HG02852 (cell line): ENCODE measurements around the gene PCDHGC4.

Source experiments
- ATAC-seq: cut with Tn5 transposase; IDR thresholded peaks from one replicate; pipeline ENCODE4 v1.9.1; 2021; ENCODE audit warnings: mild to moderate bottlenecking, moderate library complexity; ENCODE audit not compliant: unreplicated experiment

Gene PCDHGC4

DNA sequence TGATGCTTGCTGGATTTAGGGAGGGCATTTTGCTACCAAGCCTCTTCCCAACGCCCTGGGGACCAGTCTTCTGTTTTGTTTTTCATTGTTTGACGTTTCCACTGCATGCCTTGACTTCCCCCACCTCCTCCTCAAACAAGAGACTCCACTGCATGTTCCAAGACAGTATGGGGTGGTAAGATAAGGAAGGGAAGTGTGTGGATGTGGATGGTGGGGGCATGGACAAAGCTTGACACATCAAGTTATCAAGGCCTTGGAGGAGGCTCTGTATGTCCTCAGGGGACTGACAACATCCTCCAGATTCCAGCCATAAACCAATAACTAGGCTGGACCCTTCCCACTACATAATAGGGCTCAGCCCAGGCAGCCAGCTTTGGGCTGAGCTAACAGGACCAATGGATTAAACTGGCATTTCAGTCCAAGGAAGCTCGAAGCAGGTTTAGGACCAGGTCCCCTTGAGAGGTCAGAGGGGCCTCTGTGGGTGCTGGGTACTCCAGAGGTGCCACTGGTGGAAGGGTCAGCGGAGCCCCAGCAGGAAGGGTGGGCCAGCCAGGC, 27.0 kb downstream of the PCDHGC4 start:
- ATAC-seq: no peak

DNA sequence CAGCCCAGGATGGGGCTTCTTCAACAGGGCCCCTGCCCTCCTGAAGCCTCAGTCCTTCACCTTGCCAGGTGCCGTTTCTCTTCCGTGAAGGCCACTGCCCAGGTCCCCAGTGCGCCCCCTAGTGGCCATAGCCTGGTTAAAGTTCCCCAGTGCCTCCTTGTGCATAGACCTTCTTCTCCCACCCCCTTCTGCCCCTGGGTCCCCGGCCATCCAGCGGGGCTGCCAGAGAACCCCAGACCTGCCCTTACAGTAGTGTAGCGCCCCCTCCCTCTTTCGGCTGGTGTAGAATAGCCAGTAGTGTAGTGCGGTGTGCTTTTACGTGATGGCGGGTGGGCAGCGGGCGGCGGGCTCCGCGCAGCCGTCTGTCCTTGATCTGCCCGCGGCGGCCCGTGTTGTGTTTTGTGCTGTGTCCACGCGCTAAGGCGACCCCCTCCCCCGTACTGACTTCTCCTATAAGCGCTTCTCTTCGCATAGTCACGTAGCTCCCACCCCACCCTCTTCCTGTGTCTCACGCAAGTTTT, 27.6 kb downstream of the PCDHGC4 start:
- ATAC-seq: no peak

DNA sequence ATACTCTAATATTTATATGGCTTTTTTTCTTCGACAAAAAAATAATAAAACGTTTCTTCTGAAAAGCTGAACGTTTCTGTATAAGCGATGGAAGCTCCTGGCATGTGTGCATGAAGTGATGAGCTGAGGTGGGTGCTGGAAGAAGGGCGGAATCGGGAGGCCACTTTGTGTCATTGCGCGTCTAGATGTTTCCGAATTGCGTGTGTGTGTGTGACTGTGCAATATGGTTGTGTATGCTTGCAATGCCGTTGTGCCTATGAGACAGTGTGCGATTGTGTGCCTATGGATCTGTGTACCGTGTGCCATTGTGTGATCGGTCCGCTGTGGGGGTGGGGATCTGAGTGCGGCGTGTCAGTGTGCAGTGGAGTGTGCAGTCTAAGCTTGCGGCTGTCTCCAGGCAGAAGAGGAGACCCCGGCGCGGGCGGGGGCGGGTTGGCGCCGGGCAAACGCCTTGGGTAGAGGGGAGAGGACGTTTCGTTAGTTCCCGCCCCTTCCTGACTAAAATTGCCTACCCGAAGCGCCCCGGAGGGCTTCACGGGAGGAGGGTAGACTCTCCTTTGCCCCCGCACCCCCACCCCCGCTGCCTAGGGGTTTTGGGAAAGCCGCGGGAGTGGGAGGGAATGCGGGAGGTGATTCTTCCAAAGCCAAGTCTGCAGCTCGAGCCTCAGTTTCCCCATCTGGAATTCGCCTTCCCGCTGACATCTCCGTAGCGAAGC, 28.2 kb downstream of the PCDHGC4 start:
- no peak for ATAC-seq

DNA sequence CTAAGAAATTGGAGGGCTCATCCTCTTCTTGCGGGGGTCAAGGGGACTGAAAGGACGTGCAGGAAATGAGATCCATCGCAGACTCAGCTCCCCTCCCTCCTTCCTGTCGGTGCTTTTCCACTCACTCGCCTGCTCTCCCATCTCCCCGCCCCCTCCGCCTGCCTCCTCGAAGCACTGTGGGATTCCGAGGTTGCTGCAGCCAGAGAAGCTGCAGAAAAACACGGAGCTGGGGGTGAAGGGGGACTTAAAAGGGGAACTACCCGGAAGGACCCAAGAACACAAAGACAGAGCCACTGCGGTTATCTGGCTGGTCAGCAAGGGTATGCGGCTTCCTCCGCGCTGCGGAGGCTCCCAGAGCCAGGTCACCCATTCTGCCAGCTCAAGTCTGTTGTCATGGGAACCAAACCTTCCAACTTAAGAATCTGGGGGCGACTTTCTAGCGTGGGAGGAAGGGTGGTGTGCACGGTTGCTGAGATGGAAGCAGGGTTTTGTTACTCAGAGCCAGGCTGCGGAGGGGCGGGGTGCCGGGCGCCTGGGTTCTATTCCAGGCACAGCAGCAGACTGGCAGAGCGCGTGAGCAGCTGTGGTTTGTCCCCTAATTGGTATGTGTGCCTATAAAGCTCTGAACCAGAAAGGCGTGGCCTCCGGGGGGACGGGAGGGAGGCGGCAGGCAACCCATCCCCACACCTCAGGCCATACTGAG, 28.9 kb downstream of the PCDHGC4 start:
- no peak for ATAC-seq

DNA sequence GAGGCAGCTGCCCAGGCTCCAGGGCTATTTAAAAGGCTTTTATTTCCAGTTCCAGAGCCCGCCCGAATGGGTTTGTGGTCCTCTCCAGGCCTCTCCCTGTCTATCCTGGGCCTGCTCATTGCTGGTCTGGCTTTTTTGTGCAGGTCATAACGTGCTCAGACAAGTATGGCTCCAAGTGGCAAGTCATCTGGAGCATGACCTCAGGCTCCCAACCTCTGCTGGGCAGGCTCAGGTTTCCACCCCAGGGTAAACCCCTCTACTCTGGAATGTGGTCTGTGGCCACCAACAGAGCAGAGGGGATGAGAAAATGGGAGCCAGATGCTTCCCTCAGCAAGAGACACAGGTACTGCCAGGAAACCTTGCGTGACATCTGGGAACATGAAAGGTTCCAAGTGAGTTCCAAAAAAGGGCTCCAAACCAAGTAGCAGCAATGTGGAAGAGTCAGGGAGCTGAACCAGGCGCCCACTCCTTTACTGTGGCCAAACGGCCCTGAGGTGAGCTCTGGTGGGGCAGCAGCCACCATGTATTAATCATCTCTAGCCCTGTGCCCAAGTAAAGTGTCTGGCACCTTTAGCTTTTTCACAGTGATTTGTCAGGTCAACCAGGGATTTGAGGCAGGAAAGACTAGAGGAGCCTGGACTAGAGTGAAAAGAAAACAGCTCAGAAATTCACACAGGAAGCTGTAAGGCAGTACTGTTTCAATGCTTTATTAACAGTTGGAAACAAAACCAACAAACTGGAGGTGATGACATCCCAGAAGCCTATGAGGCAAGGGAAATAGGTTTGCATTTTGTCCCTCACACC, 29.7 kb downstream of the PCDHGC4 start:
- ATAC-seq: no peak

DNA sequence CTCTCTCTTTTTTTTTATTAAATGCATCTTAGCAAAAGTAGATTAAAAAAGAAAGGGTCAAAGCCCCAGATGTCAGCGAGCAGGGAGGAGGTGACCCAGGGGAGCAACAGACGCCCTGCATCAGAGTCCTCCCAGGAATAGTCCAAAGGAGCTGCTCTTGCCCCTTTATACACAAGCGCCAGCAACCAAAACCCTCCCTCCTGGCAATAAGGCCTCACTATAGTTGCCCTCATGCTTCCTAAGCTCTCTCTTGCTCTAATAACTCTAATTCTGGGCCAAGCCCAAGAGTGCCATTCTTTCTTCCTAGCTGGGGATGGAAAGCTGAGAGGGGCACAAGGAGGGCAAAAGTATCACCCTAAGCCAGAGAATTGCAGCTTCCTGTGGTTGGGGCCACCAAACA, 30.3 kb downstream of the PCDHGC4 start:
- no peak for ATAC-seq

DNA sequence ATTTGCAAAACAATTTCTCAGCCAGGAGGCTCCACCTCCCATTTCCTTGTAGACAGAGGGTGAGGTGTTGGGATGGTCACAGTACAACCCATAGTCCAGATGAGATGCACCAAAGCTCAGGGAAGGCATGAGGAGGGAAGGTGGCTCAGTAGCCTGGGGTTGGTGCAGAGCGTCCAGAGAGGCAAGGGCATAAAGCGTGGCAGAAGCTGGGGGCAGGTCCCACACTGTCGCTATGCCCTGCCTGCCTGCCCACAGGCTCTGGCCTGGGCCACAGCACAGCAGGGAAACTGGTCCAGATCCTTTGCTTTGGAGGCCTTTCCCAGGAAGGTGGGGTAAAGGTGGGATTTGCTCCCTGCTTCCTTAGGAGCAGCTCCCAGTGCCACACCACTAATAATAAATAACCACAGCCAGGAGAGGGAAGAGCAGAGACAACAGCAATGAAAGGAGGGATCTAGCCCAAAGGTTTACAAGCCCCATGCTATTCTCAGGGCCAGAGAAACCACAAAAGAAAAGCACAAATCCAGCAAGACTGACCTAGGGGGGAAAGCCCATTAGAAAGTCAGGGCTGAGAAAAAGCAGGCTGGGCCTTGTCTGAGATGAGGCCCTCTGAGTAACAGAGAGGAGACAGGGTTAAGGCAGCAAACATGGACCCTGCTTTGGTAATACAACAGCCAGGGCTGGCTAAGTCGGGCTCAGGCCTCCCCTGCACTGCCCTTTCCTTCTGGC, 31.3 kb downstream of the PCDHGC4 start:
- no peak for ATAC-seq

DNA sequence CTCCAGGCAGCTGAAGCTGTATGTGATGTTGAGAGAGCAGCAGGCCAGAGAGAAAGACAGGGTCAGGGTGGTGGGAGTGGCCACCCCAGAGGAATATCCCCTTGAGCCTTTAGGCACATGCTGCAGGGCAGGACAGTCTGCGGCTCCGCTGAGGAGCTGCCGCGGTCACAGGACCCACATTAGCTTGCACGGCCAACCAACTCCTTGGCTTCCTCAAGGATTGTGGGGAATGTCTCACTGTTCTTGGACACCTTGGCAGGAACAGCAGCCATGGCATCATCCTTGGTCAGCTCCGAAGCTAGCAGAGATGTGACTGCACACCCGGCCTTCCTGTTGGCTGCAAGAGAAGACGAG, 31.8 kb downstream of the PCDHGC4 start:
- no peak for ATAC-seq

DNA sequence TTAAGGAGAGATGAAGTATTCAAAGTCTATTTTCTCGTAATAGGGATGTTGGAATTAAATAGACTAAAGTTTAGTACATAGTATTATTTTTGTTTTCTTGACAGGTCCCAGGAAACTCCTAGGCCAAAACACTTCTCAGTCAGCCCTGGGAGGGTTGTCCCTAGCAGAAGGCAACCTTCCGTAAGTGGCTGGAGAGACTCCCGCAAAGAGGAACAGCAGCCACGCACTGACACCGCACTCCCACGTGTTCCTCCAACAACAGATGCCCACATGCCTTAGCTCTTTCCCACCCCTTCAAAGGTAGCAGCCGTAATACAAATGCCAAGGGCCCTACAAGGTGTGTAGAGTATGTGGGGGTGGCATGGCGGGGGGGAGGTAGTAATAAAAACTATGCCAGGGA, 32.5 kb downstream of the PCDHGC4 start:
- ATAC-seq: no peak

DNA sequence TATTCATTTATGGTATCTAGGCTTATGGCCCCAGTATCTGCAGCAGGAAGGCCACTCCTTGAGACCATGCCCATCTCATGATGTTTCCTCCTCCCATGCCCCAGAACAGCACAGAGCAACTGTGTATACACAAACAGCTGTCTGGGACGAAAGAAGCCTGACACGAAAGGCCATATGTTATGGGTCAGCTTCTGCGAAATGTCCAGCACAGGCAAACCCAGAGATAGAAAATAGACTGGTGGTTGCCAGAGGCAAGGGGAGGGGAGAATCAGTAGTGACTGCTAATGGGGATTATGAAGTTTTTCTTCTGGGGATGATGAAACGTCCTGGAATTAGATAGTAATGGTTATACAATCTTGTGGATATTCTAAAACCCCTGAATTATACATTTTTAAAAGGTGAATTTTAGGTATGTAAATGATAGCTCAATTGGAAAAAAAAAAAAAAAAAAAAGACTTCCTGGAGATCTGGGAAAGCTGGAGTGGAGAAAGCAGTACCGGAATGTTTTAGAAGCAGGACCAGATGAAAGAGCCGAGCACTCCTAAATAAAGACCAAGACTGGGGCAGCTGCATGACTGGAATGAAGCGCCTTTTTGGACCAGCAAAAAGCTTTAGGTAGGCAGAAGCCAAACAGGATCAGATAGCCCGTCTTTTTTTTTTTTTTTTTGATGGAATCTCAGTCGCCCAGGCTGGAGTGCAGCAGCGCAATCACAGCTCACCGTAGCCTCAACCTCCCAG, 33.2 kb downstream of the PCDHGC4 start:
- ATAC-seq: no peak

DNA sequence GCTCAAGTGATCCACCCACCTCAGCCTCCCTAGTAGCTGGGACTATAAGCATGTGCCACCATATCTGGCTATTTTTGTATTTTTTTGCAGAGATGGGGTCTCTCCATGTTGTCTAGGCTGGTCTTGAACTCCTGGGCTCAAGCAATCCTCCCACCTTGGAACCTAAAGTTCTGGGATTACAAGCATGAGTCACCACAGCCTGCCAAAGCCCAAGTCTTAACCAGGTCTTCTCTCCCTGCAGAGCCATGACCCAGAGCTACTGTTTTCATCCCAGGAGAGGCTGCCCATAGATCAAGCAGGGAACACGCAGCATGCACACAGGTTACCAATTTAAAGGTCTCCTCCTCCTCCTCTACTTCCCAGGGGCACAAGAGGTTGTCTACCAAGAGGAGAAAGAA, 33.8 kb downstream of the PCDHGC4 start:
- ATAC-seq: no peak

DNA sequence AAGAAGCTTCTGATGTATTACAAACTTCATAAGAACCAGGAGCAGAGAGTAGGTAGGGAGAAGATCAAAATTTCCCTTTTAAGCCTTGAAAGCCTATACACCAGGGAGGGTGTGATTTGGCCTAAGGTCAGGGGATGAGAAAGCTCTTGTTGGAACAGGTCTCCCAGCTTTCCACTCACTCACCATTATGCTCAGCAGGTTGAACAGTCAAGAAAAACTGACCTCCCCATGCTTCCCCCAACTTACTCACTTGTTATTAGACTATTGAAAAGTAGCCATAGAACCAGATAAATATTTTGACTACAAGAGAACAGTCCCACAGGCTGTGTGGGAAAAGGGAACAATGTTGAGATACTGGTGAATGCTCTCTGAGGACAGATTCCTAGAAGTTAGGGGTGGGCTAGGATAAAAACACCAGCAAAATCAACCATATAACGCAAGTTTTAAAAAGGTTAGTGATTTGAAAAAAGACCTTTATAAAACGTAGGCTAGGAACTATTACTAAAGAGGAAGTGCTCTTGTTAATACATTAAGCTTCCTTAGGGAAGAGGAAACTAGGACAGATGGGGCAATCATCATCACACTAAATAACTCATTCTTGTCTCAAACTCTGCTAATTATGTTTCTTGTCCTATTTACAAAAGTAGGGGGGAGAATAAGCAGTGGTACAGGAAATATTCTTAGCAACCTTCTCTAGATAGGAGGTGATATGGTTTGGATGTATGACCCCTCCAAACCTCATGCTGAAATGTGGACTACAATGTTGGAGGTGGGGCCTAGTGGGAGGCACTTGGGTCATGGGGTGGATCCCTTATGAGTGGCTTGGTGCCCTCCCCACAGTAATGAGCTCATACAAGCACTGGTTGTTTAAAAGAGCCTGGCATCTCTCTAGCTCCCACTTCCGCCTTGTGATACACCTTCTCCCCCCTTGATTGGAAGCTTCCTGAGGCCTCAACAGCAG, 35.1 kb downstream of the PCDHGC4 start:
- no peak for ATAC-seq

DNA sequence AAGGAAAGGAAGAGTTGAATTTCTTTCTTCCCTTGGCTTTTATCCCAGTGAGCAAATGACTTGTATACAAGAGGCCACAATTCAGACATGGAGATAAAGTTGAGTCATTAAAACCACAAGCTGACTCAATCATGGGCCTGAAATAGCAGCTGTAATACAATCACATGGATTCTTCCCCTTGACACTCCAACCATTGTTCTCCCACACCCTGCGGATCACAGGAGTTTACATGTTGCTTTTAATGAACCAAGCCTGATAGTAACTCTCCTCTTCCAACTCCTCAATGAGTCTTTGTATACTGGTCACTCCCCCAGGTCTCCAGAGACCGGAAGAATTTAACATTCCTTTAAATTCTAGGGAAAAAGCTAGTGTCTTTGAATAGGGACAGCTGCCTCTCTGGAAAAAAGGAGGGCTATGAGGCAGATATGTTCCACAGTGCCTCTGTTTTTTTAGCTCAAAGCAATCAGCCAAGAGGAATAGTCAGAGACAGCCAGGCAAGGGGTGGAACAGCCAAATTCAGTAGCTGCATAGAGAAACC, 36.5 kb downstream of the PCDHGC4 start:
- no peak for ATAC-seq

DNA sequence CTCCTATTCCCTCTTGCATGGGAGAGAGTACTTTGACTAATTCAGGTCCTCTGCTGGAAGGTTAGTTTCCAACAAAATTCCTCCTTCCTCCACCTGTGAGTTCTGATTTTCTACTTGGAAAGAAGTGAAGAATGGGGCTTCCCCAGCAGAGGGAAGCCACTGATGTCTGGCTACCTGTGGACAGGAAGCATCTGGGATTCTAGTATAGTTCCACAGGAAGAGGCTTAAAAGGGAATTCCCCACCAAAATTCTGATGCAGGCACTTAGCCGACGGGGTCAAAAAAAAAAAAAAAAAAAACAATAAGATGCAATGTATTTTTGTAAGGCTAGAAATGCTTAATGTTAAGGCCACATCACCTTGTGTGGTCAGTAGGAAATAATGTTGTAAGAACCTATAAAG, 37.5 kb downstream of the PCDHGC4 start:
- ATAC-seq: no peak

DNA sequence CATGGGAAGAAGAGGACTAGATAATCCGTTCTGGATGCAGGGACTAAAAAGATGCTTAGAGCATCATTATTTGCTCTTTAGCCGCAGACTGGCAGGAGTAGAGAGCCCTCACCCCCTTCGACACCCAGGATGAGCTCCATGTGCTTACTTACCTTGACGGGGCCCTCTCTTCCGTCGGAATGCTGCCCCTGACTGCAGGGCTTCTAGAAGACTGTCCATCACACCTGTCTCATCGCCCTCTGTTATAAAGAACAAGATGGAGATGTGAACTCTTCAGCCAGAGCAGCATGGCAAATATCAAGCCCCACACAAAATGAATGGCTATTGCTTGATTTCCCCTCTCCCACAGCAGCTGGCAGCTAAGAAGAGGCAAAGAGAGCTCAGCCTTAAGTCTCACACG, 39.2 kb downstream of the PCDHGC4 start:
- ATAC-seq: no peak

DNA sequence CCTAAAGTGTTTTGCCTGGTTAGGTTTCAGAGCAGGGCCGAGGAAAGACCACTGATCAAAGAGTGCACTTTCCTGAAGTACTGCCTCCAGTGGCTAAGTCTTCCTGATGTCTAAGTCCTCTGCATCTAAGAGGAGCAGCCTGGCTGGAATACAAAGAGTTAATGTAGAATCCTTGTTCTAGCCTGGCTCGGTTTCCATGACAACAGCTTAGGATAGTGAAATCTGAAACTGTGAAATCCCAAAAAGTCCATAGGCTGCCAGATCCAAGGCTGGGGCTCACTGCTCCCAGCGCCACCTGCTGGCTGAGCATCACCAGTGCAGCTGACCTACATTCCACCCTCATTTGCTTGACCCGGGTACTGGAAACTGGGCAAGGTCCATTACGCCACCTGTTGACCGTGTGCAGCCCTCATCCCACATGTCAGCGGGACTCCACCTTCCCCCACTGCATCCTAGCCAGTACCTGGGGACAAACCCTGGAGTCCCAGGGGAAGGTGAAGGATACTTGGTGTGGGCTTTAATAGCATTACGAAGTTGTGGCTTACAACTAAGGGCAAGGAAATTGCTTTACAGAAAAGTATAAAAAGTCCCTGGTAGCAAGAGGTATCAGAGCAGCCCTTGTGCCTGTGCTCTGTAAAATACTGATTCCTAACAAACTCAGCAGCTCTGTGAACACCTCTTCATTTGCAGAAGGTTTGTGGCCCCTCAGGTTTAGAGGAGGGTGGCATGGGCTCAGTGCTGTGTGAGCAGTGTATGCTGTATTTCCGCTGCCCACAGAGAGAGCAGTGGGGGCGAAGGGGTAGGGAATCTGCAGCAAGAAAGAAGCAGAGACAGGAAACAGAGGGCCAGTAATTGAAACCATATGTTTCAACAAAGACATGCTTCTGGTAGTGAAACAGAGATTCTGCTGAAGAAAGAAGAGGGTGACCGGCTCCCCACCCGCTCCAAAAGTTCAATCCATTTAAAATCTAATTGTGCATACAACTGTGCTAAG, 40.1 kb downstream of the PCDHGC4 start:
- peak; percentile 47 for ATAC-seq

DNA sequence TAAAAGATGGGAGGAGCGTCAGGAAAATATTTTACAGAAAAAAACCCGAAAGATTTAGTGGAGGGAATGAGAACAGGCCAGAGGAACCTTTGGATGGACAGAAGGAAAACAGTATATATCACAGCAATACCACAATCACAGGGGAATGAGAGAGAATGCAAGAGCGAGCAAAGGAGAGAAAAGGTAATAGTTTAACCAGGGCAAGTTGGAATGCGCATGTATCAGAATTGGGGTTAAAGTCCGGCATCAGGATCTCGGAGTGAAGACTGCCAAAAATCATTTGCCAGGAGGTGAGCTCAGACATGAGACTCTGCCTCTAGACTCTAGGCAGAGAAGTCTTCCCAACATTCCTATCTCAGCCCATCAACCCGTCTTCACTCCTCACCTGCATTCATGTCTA, 40.8 kb downstream of the PCDHGC4 start:
- ATAC-seq: no peak
